Body of pancreas (tissue), 4 donors: Measurements from ENCODE around the gene GNLY.
A peak's percentile ranks its signal among the peaks of the same experiment; 100 is the strongest.

Experiments used
- CTCF ChIP-seq, 7 experiments: fragments of 450-650 bp in 4 of 7; fragments of 200-600 bp in 3 of 7; sonication (generic) in 3 of 7; IDR thresholded peaks; one replicate each; pipeline ENCODE4 v1.5.1; 2016 to 2019; ENCODE audit warnings: antibody characterized with exemption in 7 of 7
- POLR2A ChIP-seq, 3 donors: fragments of 450-650 bp; IDR thresholded peaks; one replicate each; pipeline ENCODE4 v1.6.1; 2016; ENCODE audit warnings: antibody characterized with exemption in 3 of 3, mild to moderate bottlenecking in 2 of 3

DNA sequence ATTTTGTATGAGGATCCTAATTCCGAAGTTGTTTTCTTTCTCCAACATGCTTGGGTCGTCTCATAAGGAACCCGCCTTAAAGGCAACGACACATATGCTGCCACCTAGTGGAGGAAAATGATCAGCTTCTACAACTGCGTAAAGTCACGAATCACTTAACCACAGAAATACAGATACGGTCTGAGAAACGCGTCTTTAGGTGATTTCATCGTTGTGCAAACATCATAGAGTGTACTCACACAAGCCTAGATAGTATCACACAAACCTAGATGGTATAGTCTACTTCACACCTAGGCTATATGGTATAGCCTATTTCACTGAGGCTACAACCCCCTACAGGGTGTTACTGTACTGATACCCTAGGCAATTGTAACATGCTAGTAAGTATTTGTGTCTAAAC lies 13.1 kb downstream of the GNLY start:
- TF ChIP-seq CTCF (IDR thresholded peaks at IDR 0.05) (peak; percentile 74 to 89 (median 87)), POLR2A (IDR thresholded peaks at IDR 0.05) (no peak)
